ENCODE measurements around the gene RGS6. TPM values are rescaled to one million over a fixed set of nuclear protein-coding genes. Genes with fewer than 3 reads are reported as not detected.

Gene RGS6
- total and polyA plus RNA-seq, 2 of the 4 experiments (the other 2 are of a cell fraction) = not detected

- Histone ChIP-seq H2BK5ac (ENCODE audit: low read depth, low read length, poor library complexity, severe bottlenecking) (no peak overlapping the region), H2BK20ac (ENCODE audit: low read depth, low read length) (no peak overlapping the region), H4K5ac (ENCODE audit: low read depth, low read length) (no peak overlapping the region), H3K9me3 (ENCODE audit: control insufficient read depth, insufficient read depth, low read length) (no peaks in the 10 kb centered on the region), H2AK9ac (replicated peaks; ENCODE audit: low read depth, low read length, poor library complexity) (no peak overlapping the region), H4K20me1 (ENCODE audit: insufficient read depth, low read length) (no peaks in the 10 kb centered on the region), H3K4me2 (ENCODE audit: low read depth, low read length) (no peak overlapping the region), H3K4me1 (ENCODE audit: control insufficient read depth, insufficient read depth, low read length) (peaks cover 7% of the 10 kb centered on the region), H3K27me3 (ENCODE audit: control insufficient read depth, insufficient read depth, low read length) (no peaks in the 10 kb centered on the region), H3K56ac (ENCODE audit: extremely low read depth, insufficient read depth, low read length) (no peak overlapping the region), H4K91ac (ENCODE audit: insufficient read depth, low read depth, low read length) (no peak overlapping the region; the same call in 1 of the 2 replicates), H3K36me3 (ENCODE audit: control insufficient read depth, insufficient read depth, low read length) (no peaks in the 10 kb centered on the region), H3K18ac (ENCODE audit: low read depth, low read length) (no peak overlapping the region), H3K23ac (ENCODE audit: low read depth, low read length) (no peak overlapping the region), H3K14ac (replicated peaks; ENCODE audit: low read depth, low read length) (no peak overlapping the region), H3K4ac (ENCODE audit: low read depth, low read length) (no peak overlapping the region), H2AK5ac (ENCODE audit: low read depth, low read length) (no peak overlapping the region), H2BK15ac (ENCODE audit: low read depth, low read length) (no peak overlapping the region), H3K9me1 (ENCODE audit: insufficient read depth, low read length) (no peaks in the 10 kb centered on the region; the same call in 1 of the 2 replicates), H3K9ac (ENCODE audit: low read depth, low read length) (no peak overlapping the region), H3K27ac (ENCODE audit: insufficient read depth, low read length) (no peak overlapping the region), H4K8ac (ENCODE audit: low read depth in 2 of 2, low read length in 2 of 2) (no peak overlapping the region; a peak in 1 of 4 replicates), H3K4me3 (ENCODE audit: insufficient read depth, low read depth, low read length) (no peak overlapping the region), H3K79me1 (ENCODE audit: low read depth in 1 of 2, low read length in 2 of 2) (no peaks in the 10 kb centered on the region), H2AFZ (replicated peaks; ENCODE audit: low read length, poor library complexity) (peak overlapping the region; percentile 49), H2BK120ac (ENCODE audit: low read depth, low read length) (no peak overlapping the region)
- BruUV-seq (replicated peaks) = no TSS peak
- POLR2A ChIA-PET (ENCODE audit: unreplicated experiment) = no interaction called here
- WGBS, 2 experiments (ENCODE audit: extremely low coverage in 2 of 2, insufficient read length in 1 of 2) = 100% methylated on average over 1 of the region's 8 CpGs; no CpG with 5 or more reads in 1 of the 2 experiments
- intact Hi-C loops (cut with micrococcal nuclease) (no loop called here), dilution Hi-C loops (cut with HindIII; ENCODE audit: low sequenced_read_pairs, unreplicated experiment) (no loop called here), in situ Hi-C loops (cut with MboI; ENCODE audit: low sequenced_read_pairs) (no loop called here)
- DNase-seq (no peak), ATAC-seq (ENCODE audit: low read depth) (peak; percentile 27; the same call in 1 of the 2 replicates)
- no peak for TF ChIP-seq POLR2A (IDR thresholded peaks at IDR 0.05; ENCODE audit: low read depth, low read length)
- no peak for TF ChIP-seq MXI1 (IDR thresholded peaks at IDR 0.05; ENCODE audit: borderline replicate concordance, low read depth, low read length)
- no peak for TF ChIP-seq ELK1 (IDR thresholded peaks at IDR 0.05; ENCODE audit: borderline replicate concordance, low read depth, low read length)
- no peak for TF ChIP-seq MAZ (IDR thresholded peaks at IDR 0.05; ENCODE audit: borderline replicate concordance, low read depth, low read length)
- no peak for TF ChIP-seq RFX5 (IDR thresholded peaks at IDR 0.05; ENCODE audit: low read depth, low read length)
- TF ChIP-seq CTCF (conservative IDR thresholded peaks at IDR 0.05; ENCODE audit: low read depth, low read length) = no peak
- no peak for TF ChIP-seq FOS (IDR thresholded peaks at IDR 0.05; ENCODE audit: low read depth, low read length)
- TF ChIP-seq NFE2L2 (IDR thresholded peaks at IDR 0.05; ENCODE audit: low read depth, low read length) = no peak
- no peak for TF ChIP-seq CHD1 (IDR thresholded peaks at IDR 0.05; ENCODE audit: low read depth, low read length)
- no peak for TF ChIP-seq BHLHE40 (IDR thresholded peaks at IDR 0.05; ENCODE audit: low read depth, low read length)
- TF ChIP-seq RCOR1 (IDR thresholded peaks at IDR 0.05; ENCODE audit: insufficient replicate concordance, low read length) = no peak
- TF ChIP-seq USF2 (IDR thresholded peaks at IDR 0.05; ENCODE audit: low read depth, low read length) = no peak
- CTCF ChIA-PET = interaction anchor here (0.7 to 1.6 kb wide), 3 partner anchors 10 to 64 kb away, joined by 3 to 5 read pairs (median 3); no protein-coding TSS in a partner anchor
These were observed 612.6 kb downstream of the RGS6 start for GRCh38 chr14:72544615-72545387.
